GM06990 (cell line): Measurements from ENCODE around the gene IFI30.

Experiments used
- DNase-seq: peaks from one replicate; pipeline ENCODE4 v3.0.0-alpha.2; 2011; ENCODE audit not compliant: insufficient read length; ENCODE audit errors: extremely low read depth
- H3K27me3 ChIP-seq: replicated peaks from 2 replicates; pipeline ENCODE4 v1.6.0; 2011; ENCODE audit warnings: low read length; ENCODE audit not compliant: control insufficient read depth, insufficient read depth
- H3K36me3 ChIP-seq: 2 replicates; pipeline ENCODE4 v1.5.1; 2011; ENCODE audit warnings: low read length; ENCODE audit not compliant: control insufficient read depth, insufficient read depth
- H3K4me3 ChIP-seq: replicated peaks from 2 replicates; pipeline ENCODE4 v1.5.1; 2011; ENCODE audit warnings: low read depth, mild to moderate bottlenecking, control low read depth, low read length
- TF ChIP-seq, protein P1 (sequence below): IDR thresholded peaks from 2 replicates; pipeline ENCODE4 v1.5.1; 2011; ENCODE audit warnings: low read length, control low read depth, mild to moderate bottlenecking, inconsistent platforms; ENCODE audit not compliant: insufficient read depth, poor library complexity, severe bottlenecking

IFI30 gene

DNA sequence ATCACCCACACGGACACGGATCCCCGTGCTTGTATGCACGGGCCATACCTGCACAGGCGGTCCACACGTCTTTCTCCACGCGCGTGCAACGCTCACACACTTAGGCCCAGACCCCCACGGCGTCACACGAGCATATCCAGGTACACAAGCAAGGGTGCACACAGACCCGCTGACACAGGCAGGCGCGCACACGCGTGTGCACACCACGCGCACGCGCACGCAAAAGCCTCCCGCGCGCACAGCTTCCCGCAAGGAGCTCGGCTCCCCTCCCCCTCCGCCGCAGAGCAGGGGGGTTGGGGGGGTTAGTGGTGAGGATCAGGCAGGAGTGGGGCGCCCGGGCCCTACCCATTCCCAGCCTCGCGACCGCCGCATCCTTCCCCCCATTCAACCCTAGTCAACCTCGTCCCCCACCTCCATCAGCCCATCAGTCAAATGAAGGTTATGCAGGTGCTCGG is 29.8 kb downstream of the IFI30 start:
- DNase-seq, result no peak
- TF ChIP-seq, protein P1, sequence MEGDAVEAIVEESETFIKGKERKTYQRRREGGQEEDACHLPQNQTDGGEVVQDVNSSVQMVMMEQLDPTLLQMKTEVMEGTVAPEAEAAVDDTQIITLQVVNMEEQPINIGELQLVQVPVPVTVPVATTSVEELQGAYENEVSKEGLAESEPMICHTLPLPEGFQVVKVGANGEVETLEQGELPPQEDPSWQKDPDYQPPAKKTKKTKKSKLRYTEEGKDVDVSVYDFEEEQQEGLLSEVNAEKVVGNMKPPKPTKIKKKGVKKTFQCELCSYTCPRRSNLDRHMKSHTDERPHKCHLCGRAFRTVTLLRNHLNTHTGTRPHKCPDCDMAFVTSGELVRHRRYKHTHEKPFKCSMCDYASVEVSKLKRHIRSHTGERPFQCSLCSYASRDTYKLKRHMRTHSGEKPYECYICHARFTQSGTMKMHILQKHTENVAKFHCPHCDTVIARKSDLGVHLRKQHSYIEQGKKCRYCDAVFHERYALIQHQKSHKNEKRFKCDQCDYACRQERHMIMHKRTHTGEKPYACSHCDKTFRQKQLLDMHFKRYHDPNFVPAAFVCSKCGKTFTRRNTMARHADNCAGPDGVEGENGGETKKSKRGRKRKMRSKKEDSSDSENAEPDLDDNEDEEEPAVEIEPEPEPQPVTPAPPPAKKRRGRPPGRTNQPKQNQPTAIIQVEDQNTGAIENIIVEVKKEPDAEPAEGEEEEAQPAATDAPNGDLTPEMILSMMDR, result no peak
- H3K4me3 ChIP-seq, result peak overlapping the region; percentile 84

DNA sequence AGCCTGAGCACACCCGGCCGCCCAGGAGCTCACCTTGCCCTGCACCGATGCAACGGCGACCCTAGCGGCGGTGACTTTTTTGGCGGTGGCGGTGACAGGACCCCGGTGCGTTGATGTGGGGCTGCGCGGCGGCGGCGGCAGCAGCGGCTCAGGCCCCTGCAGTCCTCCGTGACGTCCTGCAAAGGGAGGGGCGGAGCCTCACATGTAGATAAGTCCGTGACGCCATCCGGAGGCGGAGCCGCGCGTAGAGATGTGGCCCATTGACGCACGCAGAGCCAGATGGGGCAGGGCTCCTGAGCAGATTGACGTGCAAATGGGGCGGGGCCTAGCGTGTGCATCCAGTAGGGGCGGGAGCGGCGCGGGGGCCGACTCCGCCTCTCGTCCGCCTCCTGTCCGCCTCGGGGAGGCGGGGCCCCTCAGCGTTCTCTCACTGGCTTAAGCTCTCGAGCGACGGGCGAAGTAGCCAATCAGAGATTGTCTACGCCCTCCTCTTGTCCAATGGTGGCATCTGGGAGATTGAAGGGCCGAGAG is 30.3 kb downstream of the IFI30 start, which contains the start of gene RAB3A:
TSS of gene RAB3A (minus strand) at position 180 of the 531 bp plus-strand sequence. CDS start 1,302 bp downstream, outside the sequence.
- peak within 1 kb of the TSS; percentile 84 for H3K4me3 ChIP-seq
- TF ChIP-seq, protein P1, result no peak
- peaks cover 4% of the 10 kb centered on the region for H3K36me3 ChIP-seq
- peaks cover 2% of the 10 kb centered on the region; the same call in 1 of the 2 replicates for H3K27me3 ChIP-seq
- DNase-seq, result peak; percentile 100

More for the DNA sequence above, 29.8 kb downstream of the IFI30 start:
- H3K36me3 ChIP-seq, result peaks cover 6% of the 10 kb centered on the region
- no peaks in the 10 kb centered on the region for H3K27me3 ChIP-seq

DNA sequence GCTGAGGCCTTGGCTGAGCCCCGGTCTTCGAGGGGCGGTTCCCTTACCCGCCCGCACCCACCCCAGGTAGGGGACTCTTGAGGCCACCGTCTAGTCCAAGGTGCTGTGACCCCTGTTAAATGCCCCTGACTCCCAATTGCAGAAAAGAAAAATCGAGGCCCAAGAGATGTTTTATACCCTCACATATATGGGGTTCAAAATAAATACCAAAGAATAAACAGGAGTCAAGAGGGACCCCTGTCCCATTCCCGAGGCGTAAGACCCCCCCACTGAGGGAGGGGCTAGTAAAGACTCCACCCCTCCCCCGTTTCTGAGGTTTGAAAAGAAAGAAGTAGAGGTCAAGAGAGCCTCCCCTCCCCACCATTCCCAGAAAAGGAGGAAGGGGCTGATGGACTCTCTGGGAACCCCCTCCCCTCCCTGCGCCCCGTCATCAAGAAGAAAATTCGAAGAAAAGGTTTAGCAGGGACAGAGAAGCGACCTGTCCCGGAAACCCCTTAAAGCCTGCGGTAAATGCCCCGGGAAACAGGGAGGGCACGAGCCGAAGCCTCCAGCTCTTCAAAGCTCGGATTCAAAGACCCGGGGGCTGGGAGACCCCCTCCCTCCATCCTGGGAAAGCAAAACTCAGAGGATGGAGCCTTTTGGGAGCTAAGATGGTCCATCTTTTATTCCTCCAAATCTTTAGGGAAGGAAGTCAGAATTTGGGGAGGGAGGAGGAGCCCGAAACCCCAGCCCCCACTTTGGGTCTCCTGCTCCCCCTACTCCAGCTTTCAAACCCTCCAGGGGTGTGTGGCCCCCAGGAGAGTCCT is 31.0 kb downstream of the IFI30 start:
- Histone ChIP-seq H3K27me3 (peaks cover 2% of the 10 kb centered on the region; the same call in 1 of the 2 replicates), H3K4me3 (peak overlapping the region; percentile 80), H3K36me3 (peaks cover 4% of the 10 kb centered on the region)
- no peak for DNase-seq
- TF ChIP-seq, protein P1, result no peak

DNA sequence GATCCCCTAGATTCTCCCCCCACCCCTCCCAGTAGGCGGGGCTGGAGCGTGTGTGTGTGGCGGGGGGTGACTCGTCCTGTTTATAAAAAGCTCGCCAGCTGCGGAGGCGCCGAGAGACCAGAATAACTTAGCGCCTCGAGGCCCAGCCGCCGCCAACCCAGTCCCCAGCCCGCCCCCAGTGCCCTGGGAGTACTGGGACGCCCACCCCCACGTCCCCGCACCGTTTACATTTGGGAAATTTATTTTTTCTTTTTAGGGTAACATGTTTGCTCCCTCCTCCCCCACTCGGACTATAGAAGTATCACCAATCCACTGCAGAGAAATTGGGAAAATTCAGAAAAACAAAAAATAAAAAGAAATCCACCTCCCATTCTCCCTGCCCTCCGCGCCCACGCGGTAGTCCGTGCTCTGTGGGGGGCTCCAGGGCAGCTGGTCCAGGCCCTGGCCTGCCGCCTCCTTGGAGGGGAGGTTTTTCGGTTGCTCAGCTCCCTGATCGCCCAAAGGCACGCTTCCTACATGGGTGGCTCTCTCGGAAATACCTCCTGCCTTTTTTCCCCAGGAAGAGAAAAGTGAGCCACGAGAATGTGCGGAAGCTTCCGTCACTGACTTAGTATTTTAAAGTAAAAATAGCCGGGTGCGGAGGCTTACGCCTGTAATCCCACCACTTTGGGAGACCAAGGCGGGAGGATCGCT is 31.7 kb downstream of the IFI30 start:
- TF ChIP-seq, protein P1, result no peak
- Histone ChIP-seq H3K4me3 (peak overlapping the region; percentile 80), H3K36me3 (peaks cover 2% of the 10 kb centered on the region), H3K27me3 (peaks cover 2% of the 10 kb centered on the region)
- peak; percentile 61 for DNase-seq

DNA sequence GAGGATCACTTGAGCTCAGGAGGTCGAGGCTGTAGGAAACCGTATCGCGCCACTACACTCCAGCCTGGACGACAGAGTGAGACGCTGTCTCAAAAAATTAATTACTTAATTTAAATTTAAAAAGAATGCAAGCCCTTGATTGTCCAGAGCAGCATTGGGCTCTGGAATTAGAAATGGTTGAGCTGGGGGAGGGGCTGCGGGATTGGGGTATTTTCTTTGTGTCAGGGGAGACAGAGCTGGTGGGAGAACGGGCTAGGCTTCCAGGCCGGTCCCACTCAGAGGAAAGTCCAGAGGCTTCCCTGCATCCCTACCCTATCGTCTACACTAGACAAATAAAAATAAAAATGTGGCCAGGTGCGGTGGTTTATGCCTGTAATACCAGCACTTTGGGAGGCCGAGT is 32.4 kb downstream of the IFI30 start:
- H3K4me3 ChIP-seq, result no peak overlapping the region
- TF ChIP-seq, protein P1, result no peak
- peaks cover 2% of the 10 kb centered on the region for H3K27me3 ChIP-seq
- no peaks in the 10 kb centered on the region for H3K36me3 ChIP-seq
- DNase-seq, result no peak
